Esophagus squamous epithelium (tissue), 5 donors: ENCODE data around the gene LMTK2. TPM values are rescaled to one million over a fixed set of nuclear protein-coding genes. Genes with fewer than 3 reads are reported as not detected.

ENCODE experiments used
- DNase-seq: peaks from one replicate; lab custom pipeline; 2025; lab: John Stamatoyannopoulos, UW
- H3K27ac ChIP-seq, 4 donors: fragments of 200-600 bp; sonication (generic); one replicate each; pipeline ENCODE4 v1.5.1; 2016 to 2019; ENCODE audit warnings: mild to moderate bottlenecking in 1 of 4
- H3K27me3 ChIP-seq, 4 donors: fragments of 200-600 bp; sonication (generic); 1 replicate in 3 of 4; 2 replicates in 1 of 4; pipeline versions ENCODE4 v1.5.1 to v1.6.0; 2017 to 2021; ENCODE audit warnings: antibody characterized with exemption in 1 of 4
- H3K36me3 ChIP-seq, 3 donors: fragments of 200-600 bp; sonication (generic); one replicate each; pipeline ENCODE4 v1.5.1; 2016 to 2019
- H3K4me1 ChIP-seq, 3 donors: fragments of 200-600 bp; sonication (generic); one replicate each; pipeline ENCODE4 v1.5.1; 2017 to 2019
- H3K4me3 ChIP-seq, 4 donors: fragments of 200-600 bp; sonication (generic); 1 replicate in 3 of 4; 2 replicates in 1 of 4; pipeline ENCODE4 v1.5.1; 2016 to 2019; ENCODE audit warnings: mild to moderate bottlenecking in 2 of 4, moderate library complexity in 1 of 4
- H3K9me3 ChIP-seq, 3 donors: fragments of 200-600 bp; sonication (generic); one replicate each; pipeline ENCODE4 v1.5.1; 2016 to 2019
- POLR2A ChIP-seq, 4 donors: fragments of 450-650 bp; IDR thresholded peaks; one replicate each; pipeline ENCODE4 v1.6.1; 2017; ENCODE audit warnings: antibody characterized with exemption in 4 of 4, mild to moderate bottlenecking in 4 of 4, moderate library complexity in 3 of 4
- WGBS, 2 donors: methylation state at CpG; one replicate each; pipeline ENCODE4 v1.1.5; 2018; 5-methylcytosine and 5-hydroxymethylcytosine counted together
- intact Hi-C: fragments of 100-400 bp; cut with DNase I; formaldehyde crosslinking; loops from one replicate; pipeline ENCODE4 v1.15.0; 2022
- total RNA-seq, 4 donors: library from RNA; depleted of rRNA; stranded (reverse); fragments of >200 nt; gene quantifications; one replicate each; pipeline ENCODE4 v1.1.0, GENCODE V29; 2016
- TF ChIP-seq, protein P1 (sequence below), 6 experiments: fragments of 450-650 bp in 4 of 6; fragments of 200-600 bp in 2 of 6; sonication (generic) in 2 of 6; IDR thresholded peaks; one replicate each; pipeline ENCODE4 v1.5.1; 2016 to 2019; ENCODE audit warnings: antibody characterized with exemption in 6 of 6, mild to moderate bottlenecking in 4 of 6, moderate library complexity in 4 of 6
- donor health status: DM: yes; HTN: yes; CAD: no.

Gene LMTK2
- total RNA-seq, 4 donors from 2014 or later: 16.0 to 29.3 (median 20.3) TPM

DNA sequence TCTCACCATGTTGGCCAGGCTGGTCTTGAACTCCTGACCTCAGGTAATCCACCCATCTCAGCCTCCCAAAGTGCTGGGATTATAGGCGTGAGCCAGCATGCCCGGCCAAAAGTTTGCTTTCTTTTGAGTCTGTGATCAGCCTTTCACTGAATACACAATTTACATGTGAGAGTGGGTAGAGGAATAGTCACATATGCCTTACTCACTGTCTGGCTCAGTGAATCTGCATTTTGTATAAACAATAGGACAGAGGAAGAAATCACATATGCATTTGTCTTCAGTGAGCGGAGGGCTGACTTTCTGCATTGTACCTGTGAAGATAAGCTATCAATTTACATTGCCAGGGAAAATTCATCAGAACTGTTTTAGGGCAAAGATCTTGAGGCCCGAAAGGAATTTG is 147.9 kb downstream of the LMTK2 start:
- H3K27me3 ChIP-seq: no peaks in the 10 kb centered on the region
- intact Hi-C loops: no loop called here
- peak overlapping the region in 2 of 4 donors; percentile 7 to 17 for H3K27ac ChIP-seq
- WGBS, 2 donors: 62 to 74% methylated on average over 4 of the region's 4 CpGs
- no peaks in the 10 kb centered on the region for H3K9me3 ChIP-seq
- DNase-seq: no peak
- peaks cover 0 to 46% (median 0%) of the 10 kb centered on the region in 3 donors for H3K36me3 ChIP-seq
- no peak overlapping the region for H3K4me3 ChIP-seq
- peaks cover 21 to 61% (median 28%) of the 10 kb centered on the region in 3 donors for H3K4me1 ChIP-seq
- no peak for TF ChIP-seq POLR2A (IDR thresholded peaks at IDR 0.05)
- TF ChIP-seq, protein P1, sequence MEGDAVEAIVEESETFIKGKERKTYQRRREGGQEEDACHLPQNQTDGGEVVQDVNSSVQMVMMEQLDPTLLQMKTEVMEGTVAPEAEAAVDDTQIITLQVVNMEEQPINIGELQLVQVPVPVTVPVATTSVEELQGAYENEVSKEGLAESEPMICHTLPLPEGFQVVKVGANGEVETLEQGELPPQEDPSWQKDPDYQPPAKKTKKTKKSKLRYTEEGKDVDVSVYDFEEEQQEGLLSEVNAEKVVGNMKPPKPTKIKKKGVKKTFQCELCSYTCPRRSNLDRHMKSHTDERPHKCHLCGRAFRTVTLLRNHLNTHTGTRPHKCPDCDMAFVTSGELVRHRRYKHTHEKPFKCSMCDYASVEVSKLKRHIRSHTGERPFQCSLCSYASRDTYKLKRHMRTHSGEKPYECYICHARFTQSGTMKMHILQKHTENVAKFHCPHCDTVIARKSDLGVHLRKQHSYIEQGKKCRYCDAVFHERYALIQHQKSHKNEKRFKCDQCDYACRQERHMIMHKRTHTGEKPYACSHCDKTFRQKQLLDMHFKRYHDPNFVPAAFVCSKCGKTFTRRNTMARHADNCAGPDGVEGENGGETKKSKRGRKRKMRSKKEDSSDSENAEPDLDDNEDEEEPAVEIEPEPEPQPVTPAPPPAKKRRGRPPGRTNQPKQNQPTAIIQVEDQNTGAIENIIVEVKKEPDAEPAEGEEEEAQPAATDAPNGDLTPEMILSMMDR (IDR thresholded peaks at IDR 0.05): no peak

DNA sequence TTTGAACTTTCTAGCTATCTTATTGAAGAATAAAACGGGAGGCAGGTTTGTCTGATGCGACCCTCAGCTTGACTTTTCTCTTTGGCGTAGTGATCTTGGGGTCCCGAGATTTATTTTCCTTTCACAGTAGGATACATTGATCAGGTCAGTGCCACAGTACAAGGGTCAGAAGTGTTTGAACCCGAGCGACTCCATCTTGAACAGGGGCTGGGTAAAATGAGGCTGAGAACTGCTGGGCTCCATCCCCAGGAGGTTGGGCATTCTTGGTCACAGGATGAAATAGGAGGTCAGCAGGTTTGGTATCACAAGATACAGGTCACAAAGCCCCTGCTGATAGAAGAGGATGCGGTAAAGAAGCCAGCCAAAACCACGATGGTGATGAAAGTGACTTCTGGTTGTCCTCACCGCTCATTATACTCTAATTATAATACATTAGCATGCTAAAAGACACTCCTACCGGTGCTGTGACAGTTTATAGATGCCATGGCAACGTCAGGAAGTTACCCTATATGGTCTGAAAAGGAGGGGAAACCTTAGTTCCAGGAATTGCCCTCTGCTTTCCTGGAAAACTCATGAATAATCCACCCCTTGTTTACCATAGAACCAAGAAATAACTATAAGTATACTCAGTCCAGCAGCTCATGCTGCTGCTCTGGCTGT is 148.4 kb downstream of the LMTK2 start:
- no peaks in the 10 kb centered on the region for H3K9me3 ChIP-seq

DNA sequence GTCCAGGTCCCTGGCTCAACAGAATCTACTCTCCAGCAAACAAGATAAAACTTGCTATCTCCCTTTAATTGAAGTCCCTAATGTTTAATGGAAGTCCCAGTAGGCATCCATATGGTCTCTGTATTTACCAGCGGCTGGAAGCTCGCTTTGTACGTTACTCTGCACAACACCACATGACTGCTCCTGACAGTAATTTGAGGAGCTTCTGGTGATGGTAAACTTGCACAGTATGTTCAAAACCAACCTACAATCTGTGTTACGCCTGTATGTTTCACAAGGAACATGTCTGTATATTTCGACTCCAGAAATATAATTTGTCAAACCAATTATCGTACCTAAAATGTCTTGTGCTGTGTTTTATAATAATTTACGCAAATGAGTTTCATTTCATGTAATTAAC is 149.8 kb downstream of the LMTK2 start:
- TF ChIP-seq, protein P1 (IDR thresholded peaks at IDR 0.05): no peak
- TF ChIP-seq POLR2A (IDR thresholded peaks at IDR 0.05): no peak
- no peak overlapping the region for H3K27ac ChIP-seq
- no peaks in the 10 kb centered on the region for H3K9me3 ChIP-seq
- WGBS, 2 donors: 93 to 97% methylated on average over 7 of the region's 7 CpGs
- intact Hi-C loops: no loop called here
- H3K4me1 ChIP-seq: peaks cover 11 to 42% (median 13%) of the 10 kb centered on the region in 3 donors
- H3K4me3 ChIP-seq: no peak overlapping the region
- H3K36me3 ChIP-seq: peaks cover 0 to 64% (median 0%) of the 10 kb centered on the region in 3 donors
- DNase-seq: no peak
- H3K27me3 ChIP-seq: no peaks in the 10 kb centered on the region

More for the DNA sequence above, 148.4 kb downstream of the LMTK2 start:
- H3K4me3 ChIP-seq: no peak overlapping the region
- intact Hi-C loops: no loop called here
- H3K4me1 ChIP-seq: peaks cover 21 to 56% (median 24%) of the 10 kb centered on the region in 3 donors
- H3K27ac ChIP-seq: peak overlapping the region in 1 of 4 donors; percentile 7
- 77 to 86% methylated on average over 11 of the region's 11 CpGs for WGBS, 2 donors
- DNase-seq: no peak
- no peaks in the 10 kb centered on the region for H3K27me3 ChIP-seq
- H3K36me3 ChIP-seq: peaks cover 0 to 51% (median 0%) of the 10 kb centered on the region in 3 donors
- TF ChIP-seq, protein P1 (IDR thresholded peaks at IDR 0.05): no peak
- TF ChIP-seq POLR2A (IDR thresholded peaks at IDR 0.05): no peak

DNA sequence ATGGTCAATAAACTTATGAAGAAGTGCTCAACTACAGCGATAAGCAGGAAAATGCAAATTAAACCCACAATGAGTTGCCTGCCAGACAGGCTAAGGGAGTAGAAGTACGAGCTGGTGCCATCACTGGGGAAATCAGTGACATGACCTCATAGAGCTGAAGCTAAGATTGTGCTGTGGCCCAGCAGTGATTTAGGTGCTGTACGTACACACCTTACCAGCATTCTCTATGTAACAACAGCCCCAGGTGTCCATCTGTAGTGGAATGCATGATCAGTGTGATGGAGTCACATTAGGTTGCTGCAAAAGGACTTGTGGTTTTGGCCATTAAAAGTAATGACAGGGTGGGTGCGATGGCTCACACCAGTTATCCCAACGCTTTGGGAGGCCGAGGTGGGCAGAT is 151.0 kb downstream of the LMTK2 start:
- no peak overlapping the region for H3K4me3 ChIP-seq
- H3K9me3 ChIP-seq: no peaks in the 10 kb centered on the region
- TF ChIP-seq, protein P1 (IDR thresholded peaks at IDR 0.05): no peak
- TF ChIP-seq POLR2A (IDR thresholded peaks at IDR 0.05): no peak
- H3K36me3 ChIP-seq: peaks cover 0 to 76% (median 0%) of the 10 kb centered on the region in 3 donors
- DNase-seq: no peak
- peaks cover 7 to 35% (median 8%) of the 10 kb centered on the region in 3 donors for H3K4me1 ChIP-seq
- no peaks in the 10 kb centered on the region for H3K27me3 ChIP-seq
- WGBS, 2 donors: 72 to 81% methylated on average over 6 of the region's 6 CpGs
- intact Hi-C loops: no loop called here
- no peak overlapping the region for H3K27ac ChIP-seq

Other genes starting within 250 kb of the LMTK2 start
- gene ASNS, start 234.5 kb upstream of the LMTK2 start, total RNA-seq: 10 to 100 TPM in 2 of 4 donors, 1 to 10 TPM in 2; 7.5 to 19.8 (median 10.7) TPM
- not detected for gene OCM2, start 116.7 kb upstream of the LMTK2 start, total RNA-seq
- gene BHLHA15, start 104.6 kb downstream of the LMTK2 start, total RNA-seq: 1 to 10 TPM in 3 of 4 donors, under 1 TPM in 1; 0.82 to 8.0 (median 2.3) TPM
- gene TECPR1, start 145.4 kb downstream of the LMTK2 start, total RNA-seq: 10 to 100 TPM; 13.4 to 21.5 (median 19.0) TPM
- gene BRI3, start 174.8 kb downstream of the LMTK2 start, total RNA-seq: 10 to 100 TPM; 11.2 to 36.2 (median 23.3) TPM